T-helper 2 cell treated with Interferon-gamma antibody and Interleukin-4, amounts not matched to agents 100 ng/mL and 5 ng/mL, for 36 hours (primary cell): ENCODE data around the gene TCF25. TPM values are rescaled to one million over a fixed set of nuclear protein-coding genes. Genes with fewer than 3 reads are reported as not detected.

Experiments
- intact Hi-C: fragments of 100-400 bp; cut with micrococcal nuclease; formaldehyde crosslinking; loops from one replicate; pipeline ENCODE4 v1.15.1; 2023
- total RNA-seq: library from RNA; stranded (reverse); gene quantifications from 2 replicates; pipeline ENCODE4 v1.2.3, GENCODE V29; 2022

TCF25 gene
- total RNA-seq, 1 donor from 2014 or later, result 234 TPM

GRCh38 chr16:89870440-89870839 is 3.0 kb upstream of the TCF25 start:
- intact Hi-C loops, result loop anchor here (5.0 to 10.0 kb wide), 3 partner anchors 148 to 753 kb away; partner anchors contain the start of genes VPS9D1 and ZNF276

DNA sequence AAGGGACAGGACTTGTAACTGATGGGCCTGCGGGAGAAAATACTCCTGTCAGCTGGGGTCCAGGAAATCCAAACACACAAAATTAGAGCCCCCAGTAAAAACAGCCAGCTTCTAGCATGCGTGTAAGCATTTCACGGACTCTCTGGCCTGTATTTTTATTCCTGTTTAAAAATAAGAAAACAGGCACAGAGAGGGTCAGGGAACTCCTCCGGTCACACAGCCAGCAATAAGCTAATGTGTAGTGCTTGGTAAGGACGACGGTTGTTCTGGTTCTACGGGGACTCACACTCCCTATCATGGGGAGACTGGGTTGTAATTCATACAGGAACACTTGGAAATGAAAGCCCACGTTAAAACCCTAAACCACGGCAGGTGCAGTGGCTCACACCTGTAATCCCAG is 1.5 kb upstream of the TCF25 start:
- intact Hi-C loops, result loop anchor here (1.0 to 10.0 kb wide), 5 partner anchors 11 to 755 kb away; partner anchors contain the start of genes VPS9D1 and ZNF276

- intact Hi-C loops, result loop anchor here (1.0 to 10.0 kb wide), 6 partner anchors 51 to 757 kb away; partner anchors contain the start of genes VPS9D1 and ZNF276
These were observed 739 bp downstream of the TCF25 start for GRCh38 chr16:89873972-89874689.

- intact Hi-C loops, result loop anchor here (10.0 kb wide), 1 partner anchor 634 kb away; no protein-coding TSS in a partner anchor
These were observed 5.7 kb downstream of the TCF25 start for GRCh38 chr16:89879123-89879522.

GRCh38 chr16:89880477-89881367 is 7.3 kb downstream of the TCF25 start:
- intact Hi-C loops, result no loop called here

GRCh38 chr16:89881368-89881730 is 8.0 kb downstream of the TCF25 start:
- intact Hi-C loops, result no loop called here

DNA sequence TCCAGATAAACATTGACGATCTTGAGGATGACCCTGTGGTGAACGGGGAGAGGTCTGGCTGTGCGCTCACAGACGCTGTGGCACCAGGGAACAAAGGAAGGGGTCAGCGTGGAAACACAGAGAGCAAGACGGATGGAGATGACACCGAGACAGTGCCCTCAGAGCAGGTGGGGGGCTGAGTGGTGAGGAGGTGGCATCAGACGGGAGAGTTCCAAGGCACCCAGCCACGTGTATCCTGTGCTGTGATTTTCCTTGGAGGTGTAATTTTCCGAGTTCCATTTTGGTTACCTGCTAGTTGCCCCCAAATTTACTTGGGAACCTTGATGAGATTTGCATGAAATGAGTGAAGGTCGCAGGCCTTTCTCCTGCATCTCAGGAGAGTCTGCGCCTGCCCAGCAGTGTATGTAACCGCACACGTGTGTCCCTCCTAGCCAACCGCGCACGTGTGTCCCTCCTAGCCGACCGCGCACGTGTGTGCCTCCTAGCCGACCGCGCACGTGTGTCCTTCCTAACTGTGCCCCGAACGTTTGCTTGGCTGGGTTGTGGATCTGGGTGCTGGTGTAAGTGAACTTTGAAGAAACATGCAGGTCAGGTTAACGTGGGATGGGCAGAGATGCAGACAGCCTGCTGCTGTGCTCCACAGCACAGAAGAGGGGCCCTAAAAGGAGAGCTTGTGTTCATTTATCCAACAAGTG is 10.1 kb downstream of the TCF25 start:
- intact Hi-C loops, result no loop called here

GRCh38 chr16:89884041-89884421 is 10.6 kb downstream of the TCF25 start:
- intact Hi-C loops, result no loop called here

DNA sequence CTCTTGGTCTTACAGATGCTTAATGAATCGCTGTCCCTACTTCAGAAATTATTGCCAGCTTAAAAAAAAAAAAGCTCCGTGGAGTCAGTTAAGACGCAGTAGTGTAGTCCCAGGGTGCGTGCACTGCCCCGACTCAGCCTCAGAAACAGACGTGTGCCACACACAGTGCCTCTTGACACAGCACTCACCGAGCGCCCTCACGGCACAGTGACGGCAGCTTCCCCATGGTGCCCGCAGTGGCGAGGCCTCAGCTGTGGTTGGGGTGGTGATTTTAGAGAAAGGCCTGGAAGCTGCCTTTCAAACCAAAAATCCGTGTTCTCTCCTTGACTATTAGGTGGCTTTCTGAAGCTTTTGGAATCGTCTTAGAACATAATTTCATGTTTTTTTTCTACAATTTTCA is 13.9 kb downstream of the TCF25 start:
- intact Hi-C loops, result no loop called here

DNA sequence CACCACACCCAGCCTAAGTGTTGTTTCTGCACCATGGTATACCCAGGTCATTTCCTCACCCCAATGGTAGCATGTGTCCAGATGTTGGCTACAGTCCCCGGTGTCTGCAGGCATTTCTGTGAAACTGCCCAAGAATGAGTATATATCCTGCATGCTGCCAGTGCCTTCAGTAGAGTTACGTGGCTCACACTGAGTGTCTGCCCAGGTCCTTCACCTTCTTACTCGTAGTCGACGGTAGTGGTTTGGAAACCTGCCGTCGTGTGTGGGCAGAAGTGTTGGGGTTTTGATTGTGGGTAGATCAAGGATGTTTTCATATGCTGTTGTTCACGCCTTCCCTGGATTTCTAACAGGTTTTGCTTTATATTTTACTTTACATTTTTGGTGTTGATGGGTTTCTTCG is 16.8 kb downstream of the TCF25 start:
- intact Hi-C loops, result no loop called here

DNA sequence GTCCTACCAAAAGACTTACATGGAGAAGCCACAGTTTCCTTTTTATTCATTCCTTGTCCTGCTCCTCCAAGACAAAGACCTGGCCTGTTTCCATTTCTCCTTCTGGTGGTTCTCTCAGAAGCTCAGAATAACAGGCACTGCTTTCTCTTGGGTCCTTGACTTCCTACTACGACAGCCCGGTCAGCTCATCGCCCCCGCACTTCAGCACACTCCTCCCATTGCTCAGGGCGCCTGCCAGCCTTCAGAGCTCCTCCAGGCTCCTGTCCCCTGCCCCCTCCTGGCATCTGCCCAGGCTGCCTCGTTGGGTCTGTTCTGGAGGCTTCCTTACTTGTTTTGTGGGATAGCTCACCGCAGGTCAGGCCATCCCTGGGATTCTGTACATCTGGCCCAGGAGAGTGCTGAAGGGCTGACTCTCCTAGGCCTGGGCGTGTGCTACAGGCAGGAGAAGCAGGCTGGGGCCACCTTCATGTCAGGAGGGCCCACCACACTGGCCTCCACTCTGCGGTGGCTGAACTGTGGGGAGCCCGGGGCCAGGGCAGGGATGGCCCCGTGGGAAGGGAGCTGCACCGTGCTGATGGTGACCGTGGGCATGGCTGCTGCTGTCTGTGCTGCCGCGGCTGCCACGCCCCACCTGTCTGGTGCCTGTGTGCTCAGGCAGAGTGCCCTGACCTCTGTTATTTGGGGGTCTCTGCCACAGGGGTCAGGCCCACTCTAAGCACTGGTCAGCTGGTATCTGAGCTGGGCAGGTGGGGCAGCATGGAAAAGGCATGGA is 17.7 kb downstream of the TCF25 start:
- intact Hi-C loops, result no loop called here

DNA sequence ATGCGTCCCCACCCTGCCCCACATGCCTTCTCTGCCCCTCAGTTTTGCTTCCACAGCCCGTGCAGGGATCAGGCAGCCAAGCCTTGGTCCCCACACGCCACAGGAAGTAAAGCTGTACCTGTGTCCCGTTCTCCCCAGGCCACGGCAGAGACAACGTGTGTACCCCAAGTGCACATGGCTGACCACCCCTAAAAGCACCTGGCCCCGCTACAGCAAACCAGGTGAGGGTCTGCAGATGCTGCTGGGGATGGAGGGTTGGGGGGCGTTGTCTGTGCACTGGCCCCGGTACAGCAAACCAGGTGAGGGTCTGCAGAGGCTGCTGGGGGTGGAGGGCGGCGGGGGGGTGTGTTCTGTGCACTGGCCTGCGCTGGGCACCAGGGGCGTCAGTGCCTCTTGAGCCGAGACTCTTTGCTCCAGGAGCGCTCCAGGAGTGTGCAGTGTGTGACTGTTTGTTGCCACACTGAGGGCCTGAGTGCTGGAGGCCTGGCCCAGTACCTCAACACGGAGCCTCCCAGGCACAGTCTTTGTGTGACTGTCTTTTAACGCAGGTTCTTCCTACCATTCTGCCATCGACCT is 18.8 kb downstream of the TCF25 start:
- intact Hi-C loops, result no loop called here

GRCh38 chr16:89892635-89893034 is 19.2 kb downstream of the TCF25 start:
- intact Hi-C loops, result no loop called here

GRCh38 chr16:89893642-89894548 is 20.5 kb downstream of the TCF25 start:
- intact Hi-C loops, result no loop called here

- intact Hi-C loops, result no loop called here
These were observed 22.3 kb downstream of the TCF25 start for GRCh38 chr16:89895482-89896250.

GRCh38 chr16:89897204-89897603 is 23.8 kb downstream of the TCF25 start:
- intact Hi-C loops, result no loop called here

GRCh38 chr16:89898201-89898967 is 25.0 kb downstream of the TCF25 start:
- intact Hi-C loops, result no loop called here

GRCh38 chr16:89899879-89900481 is 26.6 kb downstream of the TCF25 start:
- intact Hi-C loops, result no loop called here
